Endothelial cell (in vitro differentiated cells): ENCODE measurements around the gene MOB3C. TPM values are rescaled to one million over a fixed set of nuclear protein-coding genes. Genes with fewer than 3 reads are reported as not detected.
A peak's percentile ranks its signal among the peaks of the same experiment; 100 is the strongest.

Experiments
- DNase-seq: peaks from one replicate; pipeline ENCODE4 v3.0.0; 2021; ENCODE audit warnings: low spot score
- H3K27ac Mint-ChIP-seq: one replicate; pipeline ENCODE4 v1.8.0; 2021; ENCODE audit warnings: mixed read lengths, inconsistent platforms; ENCODE audit not compliant: unreplicated experiment
- H3K27me3 Mint-ChIP-seq: one replicate; pipeline ENCODE4 v1.8.0; 2021; ENCODE audit warnings: mild to moderate bottlenecking, moderate library complexity, mixed read lengths, inconsistent platforms; ENCODE audit not compliant: unreplicated experiment
- H3K36me3 Mint-ChIP-seq: one replicate; pipeline ENCODE4 v1.8.0; 2021; ENCODE audit warnings: mild to moderate bottlenecking, low read depth, mixed read lengths, inconsistent platforms; ENCODE audit not compliant: unreplicated experiment
- H3K4me1 Mint-ChIP-seq: one replicate; pipeline ENCODE4 v1.8.0; 2021; ENCODE audit warnings: mild to moderate bottlenecking, mixed read lengths, inconsistent platforms; ENCODE audit not compliant: unreplicated experiment
- H3K4me3 Mint-ChIP-seq: one replicate; pipeline ENCODE4 v1.8.0; 2021; ENCODE audit warnings: mild to moderate bottlenecking, mixed read lengths, inconsistent platforms; ENCODE audit not compliant: unreplicated experiment
- H3K9me3 Mint-ChIP-seq: one replicate; pipeline ENCODE4 v1.8.0; 2021; ENCODE audit warnings: mixed read lengths, inconsistent platforms; ENCODE audit not compliant: unreplicated experiment
- total RNA-seq: library from RNA; stranded (reverse); fragmentation: NEBNext Ultra II Directional; extraction: Animal tissue kit (Norgen Biotek cat#: 25700); gene quantifications from one replicate; pipeline ENCODE4 v1.2.1, GENCODE V29; 2021; ENCODE audit not compliant: unreplicated experiment
- TF ChIP-seq, protein P1 (sequence below): fragments of 200-600 bp; sonication (generic); IDR thresholded peaks from one replicate; pipeline ENCODE4 v1.5.0; 2021; ENCODE audit warnings: antibody characterized with exemption; ENCODE audit not compliant: unreplicated experiment

MOB3C gene
- total RNA-seq, 1 donor from 2014 or later, result 80.7 TPM

DNA sequence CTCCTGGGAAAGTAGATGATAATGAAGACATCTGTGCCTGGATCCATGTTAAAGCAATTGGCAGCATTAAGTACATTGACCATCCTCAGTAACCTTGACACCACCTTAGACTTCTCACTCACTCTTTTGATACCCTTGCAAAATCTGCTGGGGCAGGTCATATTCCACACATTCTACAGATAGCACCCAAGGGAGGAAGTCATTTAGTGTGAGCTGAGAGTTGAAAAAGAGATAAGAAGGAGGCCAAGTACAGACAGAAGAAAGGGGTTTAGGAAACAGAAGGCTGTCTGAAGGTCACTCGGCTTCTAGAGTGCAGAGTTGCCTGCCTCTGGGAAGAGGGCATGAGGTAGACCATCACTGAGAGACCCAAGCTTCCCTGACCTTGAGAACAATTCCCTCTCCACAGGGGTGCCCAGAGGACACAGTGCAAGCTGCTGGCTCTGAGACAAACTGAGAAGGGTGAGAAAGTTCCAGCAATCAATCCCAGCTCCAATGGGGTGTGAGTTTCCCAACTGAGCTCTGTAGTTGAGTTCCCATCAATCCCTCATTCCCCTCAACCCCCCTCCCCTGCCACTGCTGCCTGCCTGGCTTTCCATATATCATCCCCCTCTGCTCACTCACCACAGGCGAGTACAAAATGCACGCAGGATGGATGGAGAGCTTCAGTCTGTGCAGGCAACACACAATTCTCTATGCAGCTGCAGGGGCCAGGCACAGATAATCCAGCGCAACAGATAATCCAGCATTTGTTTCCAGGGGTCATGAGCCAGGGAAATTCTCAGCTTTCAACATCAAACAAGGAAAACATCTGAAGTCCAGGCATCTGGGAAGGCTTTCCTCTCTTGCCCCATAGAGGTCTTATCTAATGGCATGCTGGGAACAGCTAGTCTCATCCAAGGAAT lies 7.4 kb upstream of the MOB3C start:
- Mint-ChIP-seq H3K36me3 (no peaks in the 10 kb centered on the region), H3K9me3 (no peaks in the 10 kb centered on the region), H3K27me3 (peaks cover 2% of the 10 kb centered on the region), H3K4me3 (no peak overlapping the region), H3K27ac (no peak overlapping the region), H3K4me1 (peaks cover 3% of the 10 kb centered on the region)
- TF ChIP-seq, protein P1, sequence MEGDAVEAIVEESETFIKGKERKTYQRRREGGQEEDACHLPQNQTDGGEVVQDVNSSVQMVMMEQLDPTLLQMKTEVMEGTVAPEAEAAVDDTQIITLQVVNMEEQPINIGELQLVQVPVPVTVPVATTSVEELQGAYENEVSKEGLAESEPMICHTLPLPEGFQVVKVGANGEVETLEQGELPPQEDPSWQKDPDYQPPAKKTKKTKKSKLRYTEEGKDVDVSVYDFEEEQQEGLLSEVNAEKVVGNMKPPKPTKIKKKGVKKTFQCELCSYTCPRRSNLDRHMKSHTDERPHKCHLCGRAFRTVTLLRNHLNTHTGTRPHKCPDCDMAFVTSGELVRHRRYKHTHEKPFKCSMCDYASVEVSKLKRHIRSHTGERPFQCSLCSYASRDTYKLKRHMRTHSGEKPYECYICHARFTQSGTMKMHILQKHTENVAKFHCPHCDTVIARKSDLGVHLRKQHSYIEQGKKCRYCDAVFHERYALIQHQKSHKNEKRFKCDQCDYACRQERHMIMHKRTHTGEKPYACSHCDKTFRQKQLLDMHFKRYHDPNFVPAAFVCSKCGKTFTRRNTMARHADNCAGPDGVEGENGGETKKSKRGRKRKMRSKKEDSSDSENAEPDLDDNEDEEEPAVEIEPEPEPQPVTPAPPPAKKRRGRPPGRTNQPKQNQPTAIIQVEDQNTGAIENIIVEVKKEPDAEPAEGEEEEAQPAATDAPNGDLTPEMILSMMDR, result no peak
- no peak for DNase-seq

DNA sequence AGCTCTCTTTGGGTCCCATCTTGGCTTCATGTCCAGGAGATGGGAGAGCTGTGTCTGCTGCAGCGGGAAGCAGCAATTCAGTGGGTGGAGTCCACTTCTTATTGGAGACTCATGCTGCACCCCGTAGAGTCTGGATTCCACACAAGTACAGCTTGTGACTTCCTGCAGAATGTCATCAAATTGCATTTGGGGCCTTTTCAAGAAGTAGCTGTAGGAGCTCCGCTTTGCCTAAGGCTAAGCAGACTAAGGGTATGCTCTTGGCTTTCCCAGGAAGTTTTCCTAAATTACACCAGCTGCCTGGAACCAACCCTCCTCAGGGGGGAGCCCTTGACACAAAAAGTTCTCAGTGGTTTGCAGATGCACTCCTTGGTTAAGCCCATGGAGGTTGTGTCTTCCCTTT lies 5.7 kb upstream of the MOB3C start:
- H3K4me1 Mint-ChIP-seq, result peaks cover 16% of the 10 kb centered on the region
- TF ChIP-seq, protein P1, result peak; percentile 42
- no peaks in the 10 kb centered on the region for H3K36me3 Mint-ChIP-seq
- DNase-seq, result peak; percentile 49
- H3K4me3 Mint-ChIP-seq, result no peak overlapping the region
- H3K27ac Mint-ChIP-seq, result no peak overlapping the region
- H3K9me3 Mint-ChIP-seq, result no peaks in the 10 kb centered on the region
- H3K27me3 Mint-ChIP-seq, result peaks cover 6% of the 10 kb centered on the region

DNA sequence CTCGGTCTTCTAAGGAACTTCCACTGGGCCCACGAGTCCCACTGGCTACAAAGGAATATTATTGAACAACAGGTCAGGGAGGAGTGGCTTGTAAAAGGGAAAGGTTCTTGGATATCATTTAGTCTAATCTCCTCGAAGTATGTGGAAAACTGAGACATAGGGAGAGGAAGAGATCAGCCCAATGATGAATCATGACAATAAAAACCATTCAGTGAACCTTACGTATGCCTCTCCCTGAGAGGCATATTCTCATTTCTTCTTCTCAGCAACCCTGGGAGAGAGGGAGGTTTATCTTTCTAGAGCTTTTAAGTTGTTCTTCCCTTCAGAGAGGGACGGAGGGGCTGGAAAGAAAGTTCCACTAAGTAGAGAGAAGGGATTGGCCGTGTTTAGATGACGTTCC lies 5.3 kb upstream of the MOB3C start:
- TF ChIP-seq, protein P1, result no peak
- Mint-ChIP-seq H3K27ac (no peak overlapping the region), H3K4me3 (no peak overlapping the region), H3K36me3 (no peaks in the 10 kb centered on the region), H3K27me3 (peaks cover 9% of the 10 kb centered on the region), H3K9me3 (no peaks in the 10 kb centered on the region), H3K4me1 (peaks cover 20% of the 10 kb centered on the region)
- no peak for DNase-seq

DNA sequence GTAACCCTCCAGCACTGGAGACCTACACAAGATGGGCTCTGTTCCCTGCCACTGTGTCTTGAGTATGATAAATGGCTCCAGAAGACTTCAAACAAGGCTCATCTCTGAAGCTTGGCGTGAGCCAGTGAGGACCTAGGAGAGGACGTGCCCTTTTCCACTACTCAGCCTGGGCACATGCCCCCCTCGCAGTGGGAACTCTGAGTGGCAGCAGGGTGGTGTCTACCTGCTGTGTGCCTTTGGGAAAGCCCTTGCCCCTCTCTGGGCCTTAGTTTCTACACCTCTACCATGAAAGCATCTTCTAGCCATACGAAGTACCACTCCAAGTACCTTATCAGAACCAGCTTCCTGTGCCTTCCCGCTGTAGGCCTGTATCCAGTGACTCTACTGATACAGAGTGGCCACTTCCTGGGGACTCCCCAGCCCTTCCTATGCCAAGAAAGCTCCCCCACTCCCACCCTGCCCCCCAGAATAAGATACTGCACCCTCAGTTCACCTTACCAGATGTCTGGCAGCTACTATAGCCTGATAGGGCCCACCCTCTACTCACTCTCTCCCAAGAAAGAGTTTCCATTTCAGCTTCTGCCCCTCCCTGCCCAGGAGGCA lies 3.1 kb upstream of the MOB3C start:
- Mint-ChIP-seq H3K36me3 (no peaks in the 10 kb centered on the region), H3K27me3 (peaks cover 16% of the 10 kb centered on the region), H3K27ac (no peak overlapping the region), H3K9me3 (no peaks in the 10 kb centered on the region), H3K4me1 (peaks cover 30% of the 10 kb centered on the region), H3K4me3 (no peak overlapping the region)
- TF ChIP-seq, protein P1, result no peak
- no peak for DNase-seq
